Upper lobe of right lung (tissue), 1 donor: ENCODE data around the gene VASH1. TPM values are rescaled to one million over a fixed set of nuclear protein-coding genes. Genes with fewer than 3 reads are reported as not detected.

Source experiments
- ATAC-seq: fragments of 200-7000 bp; cut with Tn5 transposase; one replicate; pipeline ENCODE4 v1.9.1; 2020; ENCODE audit warnings: mild to moderate bottlenecking, moderate library complexity
- DNase-seq: peaks from one replicate; pipeline ENCODE4 v3.0.0-alpha.2; 2020
- H3K27ac ChIP-seq: fragments of 200-600 bp; one replicate; pipeline ENCODE4 v1.8.0; 2022
- H3K27me3 ChIP-seq: fragments of 200-600 bp; one replicate; pipeline ENCODE4 v1.8.0; 2022; ENCODE audit warnings: mild to moderate bottlenecking
- H3K36me3 ChIP-seq: fragments of 200-600 bp; one replicate; pipeline ENCODE4 v1.8.0; 2022
- H3K4me1 ChIP-seq: fragments of 200-600 bp; one replicate; pipeline ENCODE4 v1.8.0; 2022
- H3K4me3 ChIP-seq: fragments of 200-600 bp; one replicate; pipeline ENCODE4 v1.8.0; 2022; ENCODE audit warnings: mild to moderate bottlenecking
- H3K9me3 ChIP-seq: fragments of 200-600 bp; one replicate; pipeline ENCODE4 v1.8.0; 2022
- intact Hi-C: fragments of 100-400 bp; cut with DNase I; formaldehyde crosslinking; loops from one replicate; pipeline ENCODE4 v1.11.0; 2022
- total RNA-seq: library from RNA; stranded (reverse); fragmentation: NEBNext Ultra II Directional; extraction: Animal tissue kit (Norgen Biotek cat#: 25700); gene quantifications from one replicate; pipeline ENCODE4 v1.2.1, GENCODE V29; 2021
- TF ChIP-seq, protein P1 (sequence below): fragments of 200-600 bp; IDR thresholded peaks from one replicate; pipeline ENCODE4 v1.8.0; 2022; ENCODE audit warnings: antibody characterized with exemption
- donor health status: DM: no; HTN: yes; CAD: no; lungs with severe emphysema.

Gene VASH1
- total RNA-seq, 1 donor from 2014 or later = 37.1 TPM

DNA sequence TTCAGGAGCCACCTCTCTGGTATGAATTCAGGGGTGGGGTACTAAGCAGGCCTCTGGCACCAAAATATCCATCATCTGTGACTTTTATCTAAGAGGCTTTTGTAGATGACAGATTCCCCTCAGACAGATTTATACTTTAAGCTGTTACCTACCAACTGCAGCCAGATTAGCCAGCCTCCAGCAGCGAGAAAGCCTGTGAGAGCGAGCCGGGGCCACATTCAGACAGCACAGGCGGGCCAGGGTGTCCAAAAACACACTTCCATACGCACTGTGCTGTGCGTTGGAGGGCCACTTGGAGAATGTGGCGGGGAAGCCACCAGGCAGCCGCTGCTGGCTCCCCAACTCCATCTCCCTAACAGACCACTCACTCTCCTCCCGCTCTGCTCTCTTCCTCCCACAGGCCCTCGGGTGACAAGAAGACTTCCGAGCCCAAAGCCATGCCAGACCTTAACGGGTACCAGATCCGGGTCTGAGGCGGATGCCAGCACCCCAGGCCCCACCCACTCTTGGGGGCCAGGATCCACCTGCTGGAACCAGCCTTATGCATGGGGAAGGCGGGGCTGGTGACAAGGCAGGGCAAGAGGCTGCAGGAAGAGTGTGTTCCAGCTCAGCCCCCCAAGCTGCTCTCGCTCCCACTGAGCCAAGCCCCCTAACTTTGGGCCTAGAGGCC is 17.4 kb downstream of the VASH1 start:
- no peak for DNase-seq
- Histone ChIP-seq H3K27me3 (no peaks in the 10 kb centered on the region), H3K9me3 (no peaks in the 10 kb centered on the region), H3K4me1 (peaks cover 31% of the 10 kb centered on the region), H3K36me3 (peaks cover 15% of the 10 kb centered on the region), H3K27ac (no peak overlapping the region), H3K4me3 (no peak overlapping the region)
- no peak for ATAC-seq
- intact Hi-C loops = no loop called here
- TF ChIP-seq, protein P1, sequence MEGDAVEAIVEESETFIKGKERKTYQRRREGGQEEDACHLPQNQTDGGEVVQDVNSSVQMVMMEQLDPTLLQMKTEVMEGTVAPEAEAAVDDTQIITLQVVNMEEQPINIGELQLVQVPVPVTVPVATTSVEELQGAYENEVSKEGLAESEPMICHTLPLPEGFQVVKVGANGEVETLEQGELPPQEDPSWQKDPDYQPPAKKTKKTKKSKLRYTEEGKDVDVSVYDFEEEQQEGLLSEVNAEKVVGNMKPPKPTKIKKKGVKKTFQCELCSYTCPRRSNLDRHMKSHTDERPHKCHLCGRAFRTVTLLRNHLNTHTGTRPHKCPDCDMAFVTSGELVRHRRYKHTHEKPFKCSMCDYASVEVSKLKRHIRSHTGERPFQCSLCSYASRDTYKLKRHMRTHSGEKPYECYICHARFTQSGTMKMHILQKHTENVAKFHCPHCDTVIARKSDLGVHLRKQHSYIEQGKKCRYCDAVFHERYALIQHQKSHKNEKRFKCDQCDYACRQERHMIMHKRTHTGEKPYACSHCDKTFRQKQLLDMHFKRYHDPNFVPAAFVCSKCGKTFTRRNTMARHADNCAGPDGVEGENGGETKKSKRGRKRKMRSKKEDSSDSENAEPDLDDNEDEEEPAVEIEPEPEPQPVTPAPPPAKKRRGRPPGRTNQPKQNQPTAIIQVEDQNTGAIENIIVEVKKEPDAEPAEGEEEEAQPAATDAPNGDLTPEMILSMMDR = no peak

DNA sequence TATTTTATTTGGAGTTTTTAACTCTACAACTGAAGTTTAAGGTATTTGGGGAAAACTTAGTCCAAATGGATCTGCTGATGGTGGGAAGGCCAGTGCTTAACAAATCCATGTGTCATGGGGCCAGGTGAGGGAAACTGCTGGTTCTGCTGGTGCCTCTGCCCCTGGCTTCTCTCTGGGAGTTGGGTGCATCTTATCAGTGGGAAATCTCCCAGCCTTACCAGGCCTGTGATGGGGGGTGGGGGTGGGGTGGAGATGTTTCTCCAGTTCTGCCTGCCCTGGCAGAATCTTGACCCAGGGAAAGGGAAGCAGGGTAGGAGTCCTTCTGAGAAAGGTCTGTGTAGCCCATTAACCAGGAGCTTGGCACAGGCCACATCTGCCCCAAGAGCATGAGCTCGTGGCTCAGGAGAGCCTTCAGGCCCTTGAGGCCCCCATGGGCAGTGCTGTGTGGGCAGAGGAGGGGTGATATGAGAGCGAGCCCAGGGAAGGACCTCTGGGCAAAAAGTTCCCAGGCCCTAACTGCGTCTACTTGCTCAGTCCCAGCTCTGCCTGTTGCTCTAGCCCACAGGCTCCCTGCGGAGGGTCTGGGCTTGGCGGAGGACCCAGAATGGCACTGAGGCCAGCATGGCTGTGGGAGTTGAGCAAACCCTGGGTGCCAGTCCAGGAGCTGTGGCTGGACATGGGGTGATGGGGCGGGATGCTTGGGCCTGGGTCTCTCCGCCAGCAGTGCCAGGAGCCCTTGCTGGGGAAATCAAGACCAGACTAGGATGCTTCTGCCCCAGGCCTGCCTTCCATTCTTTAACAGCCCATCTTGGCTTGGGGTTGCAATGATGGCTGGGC is 18.2 kb downstream of the VASH1 start:
- no peak for ATAC-seq
- Histone ChIP-seq H3K27ac (no peak overlapping the region), H3K27me3 (no peaks in the 10 kb centered on the region), H3K9me3 (no peaks in the 10 kb centered on the region), H3K36me3 (peaks cover 23% of the 10 kb centered on the region), H3K4me1 (peaks cover 27% of the 10 kb centered on the region), H3K4me3 (no peak overlapping the region)
- DNase-seq = no peak
- intact Hi-C loops = loop anchor here (10.0 kb wide), 1 partner anchor 65 kb away; no protein-coding TSS in a partner anchor
- TF ChIP-seq, protein P1 = no peak

DNA sequence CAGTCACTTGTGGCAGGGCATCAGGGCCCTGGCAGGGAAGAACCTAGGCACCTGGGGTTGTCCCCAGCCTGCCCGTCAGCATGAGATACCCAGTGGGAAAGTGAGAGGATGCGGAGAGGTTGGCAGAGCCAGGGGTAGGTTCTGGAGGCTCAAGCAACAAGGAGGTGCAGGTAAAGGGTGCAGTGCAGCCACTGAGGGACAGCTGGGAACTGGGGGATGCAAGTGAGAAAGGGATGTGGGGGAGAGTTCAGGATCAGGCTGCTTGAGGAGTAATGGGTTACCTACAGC is 18.7 kb downstream of the VASH1 start:
- TF ChIP-seq, protein P1 = no peak
- DNase-seq = no peak
- ATAC-seq = no peak
- Histone ChIP-seq H3K27me3 (no peaks in the 10 kb centered on the region), H3K4me3 (no peak overlapping the region), H3K36me3 (peaks cover 26% of the 10 kb centered on the region), H3K27ac (no peak overlapping the region), H3K9me3 (no peaks in the 10 kb centered on the region), H3K4me1 (peaks cover 27% of the 10 kb centered on the region)
- intact Hi-C loops = loop anchor here (10.0 kb wide), 1 partner anchor 65 kb away; no protein-coding TSS in a partner anchor

DNA sequence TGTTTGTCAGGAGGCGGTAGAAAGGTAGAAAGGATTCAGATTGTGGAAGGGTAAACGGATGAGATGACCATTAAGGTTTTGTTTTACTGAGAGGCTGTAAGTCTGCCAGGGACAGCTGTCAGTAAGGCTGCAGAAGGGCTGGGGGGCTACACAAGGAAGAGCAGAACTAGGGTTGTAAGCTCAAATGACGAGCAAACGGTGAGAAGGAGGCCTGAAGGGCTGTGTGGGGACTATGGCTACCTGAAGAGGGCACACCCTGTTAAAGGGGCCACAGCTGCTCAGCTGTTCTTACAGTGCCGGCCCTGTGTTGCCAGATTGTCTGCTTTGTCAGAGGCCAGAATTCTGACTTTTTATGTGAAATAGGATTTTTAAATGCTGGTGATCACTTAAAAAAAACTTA is 19.1 kb downstream of the VASH1 start:
- intact Hi-C loops = loop anchor here (10.0 kb wide), 1 partner anchor 66 kb away; no protein-coding TSS in a partner anchor
- Histone ChIP-seq H3K27ac (no peak overlapping the region), H3K4me3 (no peak overlapping the region), H3K27me3 (no peaks in the 10 kb centered on the region), H3K36me3 (peaks cover 26% of the 10 kb centered on the region), H3K4me1 (peaks cover 27% of the 10 kb centered on the region), H3K9me3 (no peaks in the 10 kb centered on the region)
- TF ChIP-seq, protein P1 = no peak
- DNase-seq (no peak), ATAC-seq (no peak)

DNA sequence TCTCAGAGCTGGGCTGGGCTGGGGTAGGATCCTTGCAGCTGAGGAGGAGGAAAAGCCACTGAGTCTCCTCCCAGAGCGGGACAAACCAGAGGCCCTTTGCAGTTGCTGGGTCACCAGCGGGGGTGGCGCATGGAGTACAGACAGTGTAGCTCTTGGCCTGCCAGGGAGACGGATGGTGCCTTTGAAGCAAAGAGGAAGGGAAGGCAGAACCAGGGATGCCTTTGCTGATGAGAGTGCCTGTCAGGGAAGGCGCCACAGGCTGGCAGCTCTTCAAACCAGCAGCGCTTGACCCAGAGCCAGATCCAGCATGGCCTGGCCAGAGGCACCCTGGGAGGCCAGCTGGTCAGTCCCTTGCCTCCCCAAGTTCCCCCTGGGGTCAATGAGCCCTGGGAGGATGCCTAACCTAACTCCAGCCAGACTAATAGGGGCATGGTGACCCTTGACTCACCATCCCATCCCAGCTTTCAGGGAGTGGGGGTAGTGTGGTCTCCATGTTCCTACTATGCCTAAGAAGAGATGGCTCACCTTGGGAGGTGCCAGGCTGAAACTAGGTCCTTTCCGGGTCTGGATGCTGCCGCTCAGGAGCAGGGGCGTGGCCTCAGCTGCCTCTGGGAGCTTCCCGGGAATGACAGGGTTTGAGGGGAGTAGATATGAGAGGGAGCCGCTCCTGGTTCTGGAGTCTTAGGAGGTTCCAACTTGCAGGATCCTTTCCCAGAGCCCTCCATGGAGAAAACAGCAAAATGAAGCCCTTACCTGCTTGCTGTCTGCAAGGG is 19.8 kb downstream of the VASH1 start:
- Histone ChIP-seq H3K27me3 (no peaks in the 10 kb centered on the region), H3K4me1 (peaks cover 27% of the 10 kb centered on the region), H3K9me3 (no peaks in the 10 kb centered on the region), H3K36me3 (peaks cover 32% of the 10 kb centered on the region), H3K4me3 (no peak overlapping the region), H3K27ac (no peak overlapping the region)
- ATAC-seq (no peak), DNase-seq (no peak)
- intact Hi-C loops = loop anchor here (10.0 kb wide), 1 partner anchor 66 kb away; no protein-coding TSS in a partner anchor
- TF ChIP-seq, protein P1 = no peak
